CD8-positive, alpha-beta memory T cell (primary cell): ENCODE measurements around the gene HSD3B7. TPM values are rescaled to one million over a fixed set of nuclear protein-coding genes. Genes with fewer than 3 reads are reported as not detected.
A peak's percentile ranks its signal among the peaks of the same experiment; 100 is the strongest.

Experiments
- CTCF ChIA-PET: fragments of 350-600 bp; sonication (Branson Sonifier 250); formaldehyde crosslinking; loops from one replicate; lab custom pipeline; 2021; ENCODE audit warnings: antibody characterized with exemption; lab: Charles Lee
- POLR2A ChIA-PET: fragments of 350-600 bp; sonication (Branson Sonifier 250); formaldehyde crosslinking; loops from one replicate; lab custom pipeline; 2021; ENCODE audit warnings: antibody characterized with exemption; lab: Charles Lee
- DNase-seq, 5 donors: peaks; one replicate each; pipeline versions ENCODE4 v3.0.0 to v3.0.0-alpha.2; 2020 to 2022; ENCODE audit warnings: mixed read lengths in 1 of 5
- H3K27ac ChIP-seq: one replicate; pipeline ENCODE4 v1.7.0; 2013; ENCODE audit warnings: low read depth, mild to moderate bottlenecking, low read length, moderate library complexity
- H3K27me3 ChIP-seq: 2 replicates; pipeline ENCODE4 v1.7.0; 2013; ENCODE audit warnings: low read length, mild to moderate bottlenecking; ENCODE audit not compliant: insufficient read depth, poor library complexity, severe bottlenecking
- H3K36me3 ChIP-seq: 2 replicates; pipeline ENCODE4 v1.7.0; 2013; ENCODE audit warnings: mild to moderate bottlenecking, low read length, moderate library complexity; ENCODE audit not compliant: insufficient read depth
- H3K4me1 ChIP-seq: 2 replicates; pipeline ENCODE4 v1.7.0; 2013; ENCODE audit warnings: mild to moderate bottlenecking, low read length, moderate library complexity; ENCODE audit not compliant: insufficient read depth
- H3K4me3 ChIP-seq: 2 replicates; pipeline ENCODE4 v1.7.0; 2013; ENCODE audit warnings: mild to moderate bottlenecking, low read length
- H3K9me3 ChIP-seq: 2 replicates; pipeline ENCODE4 v1.7.0; 2013; ENCODE audit warnings: mild to moderate bottlenecking, low read length
- H3K27ac Mint-ChIP-seq, 8 donors: one replicate each; pipeline ENCODE4 v1.8.0; 2020 to 2021; ENCODE audit warnings: mixed read lengths in 8 of 8, mild to moderate bottlenecking in 6 of 8, inconsistent platforms in 3 of 8, moderate library complexity in 3 of 8
- H3K27me3 Mint-ChIP-seq, 2 donors: one replicate each; pipeline ENCODE4 v1.8.0; 2020 to 2021; ENCODE audit warnings: mixed read lengths in 2 of 2, mild to moderate bottlenecking in 1 of 2, moderate library complexity in 1 of 2
- H3K36me3 Mint-ChIP-seq, 3 donors: one replicate each; pipeline ENCODE4 v1.8.0; 2020 to 2021; ENCODE audit warnings: mixed read lengths in 3 of 3, inconsistent platforms in 1 of 3, mild to moderate bottlenecking in 1 of 3
- H3K4me1 Mint-ChIP-seq, 3 donors: one replicate each; pipeline ENCODE4 v1.8.0; 2020 to 2021; ENCODE audit warnings: mixed read lengths in 3 of 3, inconsistent platforms in 1 of 3, mild to moderate bottlenecking in 1 of 3
- H3K4me3 Mint-ChIP-seq, 7 donors: one replicate each; pipeline ENCODE4 v1.8.0; 2020 to 2021; ENCODE audit warnings: mixed read lengths in 7 of 7, mild to moderate bottlenecking in 6 of 7, moderate library complexity in 4 of 7, inconsistent platforms in 2 of 7
- H3K9me3 Mint-ChIP-seq, 5 donors: one replicate each; pipeline ENCODE4 v1.8.0; 2020 to 2022; ENCODE audit warnings: mixed read lengths in 5 of 5, mild to moderate bottlenecking in 3 of 5, moderate library complexity in 2 of 5, inconsistent platforms in 1 of 5
- polyA plus RNA-seq: library from polyadenylated mRNA; unstranded; fragments of 300-500 nt; fragmentation: Illumina TruSeq; gene quantifications from one replicate; pipeline ENCODE4 v1.2.3, GENCODE V29; 2021
- total RNA-seq, 2 experiments: library from RNA; stranded (reverse); gene quantifications; one replicate each; pipeline ENCODE4 v1.2.3, GENCODE V29; 2021

The HSD3B7 gene
- total and polyA plus RNA-seq, 3 experiments from 2014 or later = 1.6 to 2.1 TPM; not detected in 1

DNA sequence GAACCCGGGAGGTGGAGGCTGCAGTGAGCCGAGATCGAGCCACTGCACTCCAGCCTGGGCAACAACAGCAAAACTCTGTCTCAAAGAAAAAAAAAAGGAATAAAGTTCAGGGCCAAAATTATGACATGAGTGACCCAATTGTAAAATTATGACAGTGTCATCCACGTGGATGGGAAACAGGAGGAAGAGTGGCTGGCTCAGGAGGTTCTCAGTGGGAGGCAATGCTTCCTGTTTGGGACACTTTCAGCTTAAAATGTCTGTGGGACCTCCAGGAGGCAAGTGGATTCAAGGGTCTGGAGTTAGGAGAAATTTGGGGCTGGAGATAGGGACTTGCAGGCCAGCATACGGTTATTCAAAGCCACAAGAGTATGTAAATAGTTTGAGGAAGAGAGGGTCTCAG lies 40.3 kb downstream of the HSD3B7 start:
- H3K27me3 ChIP-seq = no peaks in the 10 kb centered on the region
- Mint-ChIP-seq H3K4me3 (no peak overlapping the region), H3K4me1 (no peaks in the 10 kb centered on the region), H3K27ac (peak overlapping the region in 1 of 8 donors; percentile 45), H3K36me3 (no peaks in the 10 kb centered on the region), H3K9me3 (no peaks in the 10 kb centered on the region), H3K27me3 (no peaks in the 10 kb centered on the region)
- H3K27ac ChIP-seq = no peak overlapping the region
- no peak overlapping the region for H3K4me3 ChIP-seq
- H3K4me1 ChIP-seq = no peaks in the 10 kb centered on the region
- CTCF ChIA-PET = no interaction called here
- no peaks in the 10 kb centered on the region for H3K36me3 ChIP-seq
- POLR2A ChIA-PET = no interaction called here
- H3K9me3 ChIP-seq = no peaks in the 10 kb centered on the region
- DNase-seq = no peak

DNA sequence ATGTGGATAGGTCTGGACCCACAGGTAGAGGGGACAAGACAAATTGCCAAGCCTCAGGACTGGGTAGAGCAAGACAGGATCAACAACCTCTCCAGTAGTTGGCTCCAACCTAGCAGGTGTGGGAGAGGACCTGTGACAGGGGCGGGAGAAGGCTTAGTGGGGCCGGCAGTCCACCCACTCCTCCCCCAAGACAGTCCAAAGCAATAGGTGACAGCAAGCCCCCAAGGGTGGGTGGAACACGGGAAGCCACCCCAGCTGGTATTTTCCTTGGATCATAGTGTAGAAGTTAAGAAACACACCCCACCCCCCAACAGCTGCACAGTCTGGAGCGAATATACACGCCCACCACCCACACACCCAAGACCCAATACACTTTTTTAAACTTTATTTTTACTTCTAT lies 44.3 kb downstream of the HSD3B7 start:
- no peaks in the 10 kb centered on the region for H3K27me3 ChIP-seq
- ChIA-PET CTCF (no interaction called here), POLR2A (no interaction called here)
- peaks cover 10 to 22% (median 16%) of the 10 kb centered on the region in 3 donors for H3K4me1 Mint-ChIP-seq
- no peak overlapping the region for H3K27ac ChIP-seq
- H3K4me3 ChIP-seq = no peak overlapping the region
- H3K4me3 Mint-ChIP-seq = no peak overlapping the region
- peaks cover 0 to 4% (median 0%) of the 10 kb centered on the region in 5 donors for H3K9me3 Mint-ChIP-seq
- H3K36me3 Mint-ChIP-seq = peaks cover 0 to 15% (median 1%) of the 10 kb centered on the region in 3 donors
- H3K27me3 Mint-ChIP-seq = no peaks in the 10 kb centered on the region
- no peak for DNase-seq
- no peaks in the 10 kb centered on the region for H3K36me3 ChIP-seq
- peaks cover 13% of the 10 kb centered on the region for H3K4me1 ChIP-seq
- no peaks in the 10 kb centered on the region for H3K9me3 ChIP-seq
- H3K27ac Mint-ChIP-seq = peak overlapping the region in 1 of 8 donors; percentile 33

DNA sequence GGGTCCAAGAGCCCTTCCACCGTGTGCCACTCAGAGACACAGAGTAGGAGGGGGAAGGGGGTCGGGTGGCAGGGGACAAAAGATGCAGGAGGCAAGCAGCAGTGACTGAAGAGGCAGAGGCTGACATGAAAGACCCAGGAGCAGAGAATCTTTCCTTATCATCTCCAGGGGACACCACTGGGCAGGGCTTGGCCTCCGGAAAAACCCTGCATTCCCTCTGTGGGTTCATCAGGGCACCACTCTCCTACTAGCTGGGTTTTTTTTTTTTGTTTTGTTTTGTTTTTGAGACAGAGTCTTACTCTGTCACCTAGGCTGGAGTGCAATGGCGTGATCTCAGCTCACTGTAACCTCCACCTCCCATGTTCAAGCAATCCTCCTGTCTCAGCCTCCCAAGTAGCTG lies 46.3 kb downstream of the HSD3B7 start:
- H3K4me1 ChIP-seq = peaks cover 19% of the 10 kb centered on the region
- peaks cover 4% of the 10 kb centered on the region for H3K36me3 ChIP-seq
- Mint-ChIP-seq H3K4me1 (peaks cover 16 to 35% (median 21%) of the 10 kb centered on the region in 3 donors), H3K36me3 (peaks cover 0 to 33% (median 2%) of the 10 kb centered on the region in 3 donors), H3K4me3 (peak overlapping the region in 2 of 7 donors; percentile 96 to 100), H3K9me3 (peaks cover 0 to 4% (median 0%) of the 10 kb centered on the region in 5 donors), H3K27me3 (no peaks in the 10 kb centered on the region), H3K27ac (peak overlapping the region in 4 of 8 donors; percentile 91 to 99 (median 98))
- CTCF ChIA-PET = no interaction called here
- no peak overlapping the region for H3K27ac ChIP-seq
- POLR2A ChIA-PET = interaction anchor here (0.9 kb wide), 1 partner anchor 34 kb away, joined by 3 read pairs; no protein-coding TSS in a partner anchor
- no peaks in the 10 kb centered on the region for H3K9me3 ChIP-seq
- no peak for DNase-seq
- H3K27me3 ChIP-seq = no peaks in the 10 kb centered on the region
- no peak overlapping the region for H3K4me3 ChIP-seq

DNA sequence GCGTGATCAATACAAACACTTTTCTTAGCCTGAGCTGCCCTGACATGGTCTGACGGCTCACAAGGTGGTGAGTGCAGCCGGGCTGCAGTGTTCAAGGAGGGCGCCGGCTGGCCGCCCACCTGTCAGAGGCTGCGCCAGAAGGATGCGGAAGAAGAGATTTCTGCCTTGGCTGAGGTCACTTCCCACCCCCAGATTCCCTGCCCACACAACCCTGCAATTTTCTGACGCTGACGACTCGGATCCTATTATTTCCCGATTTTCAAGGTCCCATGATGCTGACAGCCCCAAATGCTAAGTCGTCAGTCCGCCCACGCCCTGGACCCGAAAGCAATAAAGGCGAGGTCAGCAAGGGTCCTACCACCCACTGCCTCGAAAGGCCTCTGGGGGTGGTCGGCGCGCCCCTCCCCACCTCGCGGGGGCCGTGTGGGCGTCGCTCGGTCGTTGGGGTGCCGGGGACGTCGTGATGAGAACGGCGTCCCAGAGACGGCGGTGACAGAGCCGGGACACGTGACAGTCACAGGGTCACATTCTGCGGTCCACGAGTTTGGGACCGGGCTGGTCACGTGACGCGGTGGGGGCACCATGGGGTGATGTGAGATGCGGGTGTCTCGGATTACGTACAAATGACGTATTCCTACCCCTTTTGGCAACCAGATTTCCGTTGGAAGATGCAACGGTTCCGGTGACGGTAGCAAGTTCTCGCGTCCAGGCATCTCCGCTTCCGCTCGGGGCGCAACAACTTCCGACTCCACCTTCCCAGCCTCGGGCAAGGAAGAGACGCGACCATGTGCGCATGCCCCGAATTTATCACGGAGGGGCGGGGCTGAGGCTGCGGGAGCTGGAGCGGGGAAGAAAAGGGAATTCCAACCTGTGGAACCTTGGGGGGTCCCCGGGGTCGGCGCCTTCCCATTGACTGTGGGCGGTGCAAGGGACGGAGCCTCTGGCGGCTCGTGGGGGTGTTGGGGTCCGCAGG lies 48.0 kb downstream of the HSD3B7 start, which contains the start of gene STX4:
Gene STX4 (plus strand): TSS at position 823 of the 973 bp plus-strand sequence. CDS start 248 bp downstream, outside the sequence.
- Histone ChIP-seq H3K27me3 (no peaks in the 10 kb centered on the region), H3K36me3 (peaks cover 7% of the 10 kb centered on the region), H3K9me3 (no peaks in the 10 kb centered on the region), H3K4me1 (peaks cover 19% of the 10 kb centered on the region), H3K27ac (peak within 1 kb of the TSS; percentile 94), H3K4me3 (peak within 1 kb of the TSS; percentile 98)
- Mint-ChIP-seq H3K36me3 (peaks cover 0 to 42% (median 5%) of the 10 kb centered on the region in 3 donors), H3K27ac (peak within 1 kb of the TSS; percentile 91 to 99 (median 98)), H3K27me3 (no peaks in the 10 kb centered on the region), H3K9me3 (peaks cover 0 to 4% (median 0%) of the 10 kb centered on the region in 5 donors), H3K4me1 (peaks cover 17 to 40% (median 27%) of the 10 kb centered on the region in 3 donors), H3K4me3 (peak within 1 kb of the TSS; percentile 91 to 100 (median 96))
- ChIA-PET POLR2A (interaction anchor here (0.5 to 3.6 kb wide), 5 partner anchors 13 to 109 kb away, joined by 3 to 18 read pairs (median 3); partner anchors contain the start of genes KAT8, ZNF646 and ZNF668), CTCF (interaction anchor here (1.2 kb wide), 1 partner anchor 83 kb away, joined by 3 read pairs; no protein-coding TSS in a partner anchor)
- peak; percentile 97 to 99 (median 98) for DNase-seq

DNA sequence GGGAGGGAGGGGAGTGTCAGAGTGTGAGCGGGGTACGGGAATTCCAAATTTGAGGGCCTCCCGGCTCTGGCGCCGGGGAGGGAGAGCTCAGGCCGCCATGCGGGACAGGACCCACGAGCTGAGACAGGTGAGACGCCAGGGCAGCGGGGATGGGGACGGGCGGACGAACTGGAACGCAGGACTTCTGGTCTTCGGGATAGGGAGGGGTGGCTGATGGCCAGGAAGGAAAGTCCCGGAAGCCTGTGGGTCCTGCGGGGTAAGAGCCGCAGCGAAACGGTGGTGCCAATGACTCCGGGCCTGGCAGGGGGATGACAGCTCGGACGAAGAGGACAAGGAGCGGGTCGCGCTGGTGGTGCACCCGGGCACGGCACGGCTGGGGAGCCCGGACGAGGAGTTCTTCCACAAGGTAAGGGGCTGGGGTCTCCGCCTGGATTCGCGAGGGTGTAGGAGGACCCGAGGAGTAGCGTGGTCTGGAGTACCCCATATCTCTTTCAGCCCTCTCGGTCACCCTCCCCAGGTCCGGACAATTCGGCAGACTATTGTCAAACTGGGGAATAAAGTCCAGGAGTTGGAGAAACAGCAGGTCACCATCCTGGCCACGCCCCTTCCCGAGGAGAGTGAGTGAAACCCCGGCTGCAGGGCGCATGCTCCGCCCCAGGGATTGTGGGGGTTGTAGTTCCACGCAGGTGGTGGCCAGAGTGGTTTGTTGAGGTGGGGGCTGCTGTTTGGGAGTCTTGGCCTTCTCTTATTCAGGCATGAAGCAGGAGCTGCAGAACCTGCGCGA lies 48.9 kb downstream of the HSD3B7 start:
- no peaks in the 10 kb centered on the region for H3K9me3 ChIP-seq
- peak; percentile 79 to 89 (median 82) for DNase-seq
- Mint-ChIP-seq H3K4me3 (peak overlapping the region; percentile 91 to 100 (median 96)), H3K27ac (peak overlapping the region; percentile 91 to 99 (median 98)), H3K9me3 (peaks cover 0 to 4% (median 0%) of the 10 kb centered on the region in 5 donors), H3K4me1 (peaks cover 17 to 40% (median 27%) of the 10 kb centered on the region in 3 donors), H3K36me3 (peaks cover 0 to 50% (median 10%) of the 10 kb centered on the region in 3 donors), H3K27me3 (peaks cover 0 to 1% of the 10 kb centered on the region in 2 donors)
- peaks cover 19% of the 10 kb centered on the region for H3K4me1 ChIP-seq
- H3K4me3 ChIP-seq = peak overlapping the region; percentile 98
- ChIA-PET CTCF (interaction anchor here (1.2 to 1.3 kb wide), 3 partner anchors 37 to 109 kb away, joined by 3 read pairs; no protein-coding TSS in a partner anchor), POLR2A (interaction anchor here (1.2 to 3.6 kb wide), 4 partner anchors 12 to 108 kb away, joined by 3 to 18 read pairs (median 5); partner anchors contain the start of genes KAT8, ZNF646 and ZNF668)
- no peaks in the 10 kb centered on the region for H3K27me3 ChIP-seq
- H3K27ac ChIP-seq = peak overlapping the region; percentile 78
- peaks cover 8% of the 10 kb centered on the region for H3K36me3 ChIP-seq

DNA sequence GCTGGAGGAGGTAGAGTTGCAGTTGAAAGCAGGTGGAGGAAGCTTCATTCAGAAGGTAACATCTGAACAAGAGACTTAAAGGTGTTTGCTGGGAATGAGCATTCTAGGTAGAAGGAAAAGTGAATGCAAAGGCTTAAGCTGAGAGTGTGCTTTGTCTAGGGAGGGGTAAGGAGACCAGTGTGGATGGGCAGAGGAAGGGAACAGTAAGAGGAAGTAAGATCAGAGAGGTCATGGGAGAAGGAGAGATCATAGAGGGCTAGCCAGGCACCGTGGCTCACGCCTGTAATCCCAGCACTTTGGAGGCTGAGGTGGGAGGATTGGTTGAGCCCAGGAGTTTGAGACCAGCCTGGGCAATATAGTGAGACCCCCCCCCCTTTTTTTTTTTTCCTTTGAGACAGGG lies 51.7 kb downstream of the HSD3B7 start:
- H3K36me3 Mint-ChIP-seq = peaks cover 3 to 75% (median 13%) of the 10 kb centered on the region in 3 donors
- Histone ChIP-seq H3K4me1 (peaks cover 19% of the 10 kb centered on the region), H3K9me3 (no peaks in the 10 kb centered on the region), H3K4me3 (no peak overlapping the region), H3K27me3 (no peaks in the 10 kb centered on the region), H3K27ac (no peak overlapping the region), H3K36me3 (peaks cover 11% of the 10 kb centered on the region)
- peaks cover 0 to 4% (median 0%) of the 10 kb centered on the region in 5 donors for H3K9me3 Mint-ChIP-seq
- H3K27me3 Mint-ChIP-seq = peaks cover 0 to 1% of the 10 kb centered on the region in 2 donors
- CTCF ChIA-PET = no interaction called here
- peak overlapping the region in 2 of 7 donors; percentile 11 to 39 for H3K4me3 Mint-ChIP-seq
- peak overlapping the region in 2 of 8 donors; percentile 31 to 77 for H3K27ac Mint-ChIP-seq
- peaks cover 17 to 38% (median 25%) of the 10 kb centered on the region in 3 donors for H3K4me1 Mint-ChIP-seq
- no peak for DNase-seq
- POLR2A ChIA-PET = interaction anchor here (0.6 to 3.6 kb wide), 2 partner anchors 37 to 120 kb away, joined by 4 to 18 read pairs; partner anchors contain the start of genes ZNF646 and ZNF668
